Measurements from ENCODE around the gene EFCAB9.

DNA sequence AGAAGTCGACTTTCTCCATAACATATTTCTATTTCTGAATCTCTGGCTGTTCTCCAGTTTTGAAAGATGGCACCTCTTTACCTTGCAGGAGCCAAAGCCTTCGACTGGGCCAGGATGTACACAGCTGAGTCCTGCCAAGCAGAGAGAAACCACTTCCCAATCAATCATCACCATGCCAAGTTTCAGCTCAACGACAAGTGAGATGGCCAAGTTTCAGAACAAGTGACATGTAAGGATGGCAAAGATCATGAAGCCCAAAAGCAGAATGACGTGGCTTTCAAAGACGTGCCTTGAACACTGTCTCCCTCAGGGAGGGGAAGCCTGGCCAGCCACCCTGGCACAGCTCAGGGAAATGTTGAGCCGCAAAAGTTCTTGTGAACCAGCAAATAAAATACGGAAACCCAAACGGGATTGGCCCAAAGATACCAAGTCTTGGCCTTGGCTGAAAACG is 23.7 kb upstream of the EFCAB9 start:
- TF ChIP-seq TAF1 (IDR thresholded peaks at IDR 0.05; ENCODE audit: low read depth, low read length) (no peak), POLR2AphosphoS5 (IDR thresholded peaks at IDR 0.05; ENCODE audit: low read depth, low read length) (no peak), POLR2A (IDR thresholded peaks at IDR 0.05; ENCODE audit: low read depth, low read length) (no peak), POU2F2 (IDR thresholded peaks at IDR 0.05; ENCODE audit: low read depth, low read length) (no peak), SPI1 (IDR thresholded peaks at IDR 0.05; ENCODE audit: low read depth, low read length) (no peak), PAX5 (IDR thresholded peaks at IDR 0.05; ENCODE audit: insufficient read depth, low read length, severe bottlenecking) (no peak)
